GM19372 (cell line): ENCODE data around the gene ADAR.
"Not testable (repeated sequence)": the region's sequence is repeated elsewhere in the genome, so short reads cannot be mapped to it uniquely, and the experiment has no call there.

Experiments used
- ATAC-seq: cut with Tn5 transposase; IDR thresholded peaks from one replicate; pipeline ENCODE4 v1.9.1; 2021; ENCODE audit warnings: mild to moderate bottlenecking, low read depth, moderate library complexity; ENCODE audit not compliant: unreplicated experiment

Gene ADAR

GRCh38 chr1:154607609-154608396, at the start of gene ADAR:
TSS of gene ADAR (minus strand) at chr1:154608186. CDS start at chr1:154608006, 180 bp downstream.
- ATAC-seq, result peak; percentile 83

GRCh38 chr1:154657556-154657955, 49.6 kb upstream of the ADAR start:
- ATAC-seq, result no peak

- ATAC-seq, result no peak
Observed at GRCh38 chr1:154652893-154653292, 44.9 kb upstream of the ADAR start.

- ATAC-seq, result not testable (repeated sequence)
Observed at GRCh38 chr1:154644724-154645123, 36.7 kb upstream of the ADAR start.

GRCh38 chr1:154641534-154641933, 33.5 kb upstream of the ADAR start:
- ATAC-seq, result no peak

GRCh38 chr1:154639876-154640275, 31.9 kb upstream of the ADAR start:
- ATAC-seq, result no peak

GRCh38 chr1:154635171-154635570, 27.2 kb upstream of the ADAR start:
- no peak for ATAC-seq

- no peak for ATAC-seq
Observed at GRCh38 chr1:154629675-154630073, 21.7 kb upstream of the ADAR start.

GRCh38 chr1:154629061-154629674, 21.2 kb upstream of the ADAR start:
- no peak for ATAC-seq

- ATAC-seq, result no peak
Observed at GRCh38 chr1:154628121-154628405, 20.1 kb upstream of the ADAR start.

- ATAC-seq, result peak; percentile 63
Observed at GRCh38 chr1:154627257-154628120, 19.5 kb upstream of the ADAR start.

- no peak for ATAC-seq
Observed at GRCh38 chr1:154626456-154627256, 18.7 kb upstream of the ADAR start.

- no peak for ATAC-seq
Observed at GRCh38 chr1:154624746-154625643, 17.0 kb upstream of the ADAR start.

GRCh38 chr1:154623358-154623757, 15.4 kb upstream of the ADAR start:
- ATAC-seq, result no peak

GRCh38 chr1:154622503-154623039, 14.6 kb upstream of the ADAR start:
- no peak for ATAC-seq

- no peak for ATAC-seq
Observed at GRCh38 chr1:154621875-154622274, 13.9 kb upstream of the ADAR start.

- ATAC-seq, result no peak
Observed at GRCh38 chr1:154620751-154621150, 12.8 kb upstream of the ADAR start.

- ATAC-seq, result no peak
Observed at GRCh38 chr1:154619181-154619948, 11.4 kb upstream of the ADAR start.
